Sigmoid colon (tissue), 4 donors: ENCODE measurements around the gene PIK3CD.

ENCODE experiments used
- EP300 ChIP-seq, 4 donors: sonication (generic); formaldehyde crosslinking; IDR thresholded peaks; one replicate each; pipeline ENCODE4 v1.6.1; 2017; ENCODE audit warnings: antibody characterized with exemption in 4 of 4
- TF ChIP-seq, protein P1 (sequence below), 4 experiments: fragments of 450-650 bp in 3 of 4; fragments of 200-600 bp in 1 of 4; IDR thresholded peaks; one replicate each; pipeline ENCODE4 v1.5.1; 2016 to 2019; ENCODE audit warnings: antibody characterized with exemption in 4 of 4, mild to moderate bottlenecking in 3 of 4, moderate library complexity in 2 of 4

DNA sequence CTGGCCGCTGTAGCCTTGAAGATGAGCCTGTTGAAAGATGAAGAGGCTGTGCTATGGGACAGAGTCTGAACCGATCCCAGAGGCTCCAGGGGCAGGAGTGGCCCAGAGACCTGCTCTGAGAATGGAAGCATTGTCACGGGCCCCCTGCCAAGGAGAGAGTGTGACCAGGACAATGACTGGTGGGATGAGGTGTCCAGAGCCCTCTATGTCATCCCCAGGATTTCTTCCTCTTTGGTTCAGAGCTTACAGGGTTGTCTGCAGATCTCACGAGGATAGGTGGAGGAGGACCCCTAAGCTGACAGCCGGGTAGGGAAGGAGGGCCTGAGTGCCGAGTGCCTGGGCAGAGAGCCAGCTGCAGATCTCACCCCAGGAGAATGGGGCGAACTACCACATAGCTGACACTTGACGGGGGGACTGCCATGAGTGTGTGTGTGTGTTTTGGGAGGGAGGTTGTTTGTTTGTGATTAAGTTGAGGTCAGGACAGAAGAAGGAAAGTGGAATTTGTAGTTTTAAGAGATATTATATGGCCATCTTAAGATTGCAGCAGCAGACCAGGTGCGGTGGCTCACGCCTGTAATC, 25.4 kb downstream of the PIK3CD start:
- TF ChIP-seq EP300 (IDR thresholded peaks at IDR 0.05), result no peak
- TF ChIP-seq, protein P1, sequence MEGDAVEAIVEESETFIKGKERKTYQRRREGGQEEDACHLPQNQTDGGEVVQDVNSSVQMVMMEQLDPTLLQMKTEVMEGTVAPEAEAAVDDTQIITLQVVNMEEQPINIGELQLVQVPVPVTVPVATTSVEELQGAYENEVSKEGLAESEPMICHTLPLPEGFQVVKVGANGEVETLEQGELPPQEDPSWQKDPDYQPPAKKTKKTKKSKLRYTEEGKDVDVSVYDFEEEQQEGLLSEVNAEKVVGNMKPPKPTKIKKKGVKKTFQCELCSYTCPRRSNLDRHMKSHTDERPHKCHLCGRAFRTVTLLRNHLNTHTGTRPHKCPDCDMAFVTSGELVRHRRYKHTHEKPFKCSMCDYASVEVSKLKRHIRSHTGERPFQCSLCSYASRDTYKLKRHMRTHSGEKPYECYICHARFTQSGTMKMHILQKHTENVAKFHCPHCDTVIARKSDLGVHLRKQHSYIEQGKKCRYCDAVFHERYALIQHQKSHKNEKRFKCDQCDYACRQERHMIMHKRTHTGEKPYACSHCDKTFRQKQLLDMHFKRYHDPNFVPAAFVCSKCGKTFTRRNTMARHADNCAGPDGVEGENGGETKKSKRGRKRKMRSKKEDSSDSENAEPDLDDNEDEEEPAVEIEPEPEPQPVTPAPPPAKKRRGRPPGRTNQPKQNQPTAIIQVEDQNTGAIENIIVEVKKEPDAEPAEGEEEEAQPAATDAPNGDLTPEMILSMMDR (IDR thresholded peaks at IDR 0.05), result no peak
